Activated T-helper 9 cell treated with anti-CD3 and anti-CD28 coated beads, Interleukin-2, amount 50 U/mL, for 16 hours (primary cell): ENCODE results near the gene CFHR1.

Experiments
- DNase-seq: peaks from one replicate; pipeline ENCODE4 v3.0.0-alpha.2; 2020; ENCODE audit warnings: low read depth

Gene CFHR1

GRCh38 chr1:196877964-196878363 lies 58.4 kb downstream of the CFHR1 start:
- DNase-seq, result no peak
